IPS DF 4.7 (cell line): ENCODE data around the gene SYT15.

Experiments
- DNase-seq: peaks from one replicate; pipeline ENCODE4 v3.0.0-alpha.2; 2013; ENCODE audit warnings: low spot score; ENCODE audit errors: extremely low read depth

The SYT15 gene

DNA sequence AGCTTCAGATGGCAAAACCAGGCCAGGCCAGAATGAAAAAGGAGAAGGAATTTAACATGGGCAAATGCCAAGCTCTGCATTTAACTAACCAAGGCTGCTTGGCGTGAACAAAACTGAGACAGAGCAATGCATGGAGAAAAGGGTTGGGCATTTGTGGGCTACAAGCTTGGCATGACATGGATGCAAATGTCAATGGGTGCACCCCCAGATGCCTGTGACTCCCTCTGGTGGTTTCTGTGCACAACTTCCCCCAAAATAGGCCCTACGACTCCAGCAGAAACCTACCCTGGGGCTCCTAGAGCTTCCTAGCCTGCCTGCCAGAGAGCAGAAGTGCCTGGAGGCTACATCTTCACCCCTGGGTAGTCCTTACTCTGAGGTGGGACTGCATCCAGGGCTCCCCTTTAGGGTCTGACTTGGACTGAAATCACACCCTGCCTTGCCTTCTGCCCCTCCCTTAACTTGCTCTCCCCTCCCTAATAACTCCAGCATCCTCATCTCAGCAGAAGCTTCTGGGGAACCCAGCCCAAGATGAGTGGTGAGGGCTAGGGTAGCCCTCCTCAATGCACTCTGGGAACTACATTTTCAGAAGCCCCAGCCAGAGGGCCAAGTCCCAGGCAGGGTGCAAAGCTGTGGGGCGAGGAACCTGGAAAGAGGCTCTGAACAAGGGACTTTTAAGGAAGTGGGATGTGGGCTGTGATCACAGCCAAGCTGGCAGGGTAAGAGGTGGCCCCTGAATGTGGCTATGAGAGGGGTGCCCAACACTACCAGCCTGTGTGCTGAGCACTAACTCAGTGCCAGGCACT lies 33.7 kb upstream of the SYT15 start:
- no peak for DNase-seq

- DNase-seq, result no peak
Observed at GRCh38 chr10:46545861-46546590, 32.9 kb upstream of the SYT15 start.

DNA sequence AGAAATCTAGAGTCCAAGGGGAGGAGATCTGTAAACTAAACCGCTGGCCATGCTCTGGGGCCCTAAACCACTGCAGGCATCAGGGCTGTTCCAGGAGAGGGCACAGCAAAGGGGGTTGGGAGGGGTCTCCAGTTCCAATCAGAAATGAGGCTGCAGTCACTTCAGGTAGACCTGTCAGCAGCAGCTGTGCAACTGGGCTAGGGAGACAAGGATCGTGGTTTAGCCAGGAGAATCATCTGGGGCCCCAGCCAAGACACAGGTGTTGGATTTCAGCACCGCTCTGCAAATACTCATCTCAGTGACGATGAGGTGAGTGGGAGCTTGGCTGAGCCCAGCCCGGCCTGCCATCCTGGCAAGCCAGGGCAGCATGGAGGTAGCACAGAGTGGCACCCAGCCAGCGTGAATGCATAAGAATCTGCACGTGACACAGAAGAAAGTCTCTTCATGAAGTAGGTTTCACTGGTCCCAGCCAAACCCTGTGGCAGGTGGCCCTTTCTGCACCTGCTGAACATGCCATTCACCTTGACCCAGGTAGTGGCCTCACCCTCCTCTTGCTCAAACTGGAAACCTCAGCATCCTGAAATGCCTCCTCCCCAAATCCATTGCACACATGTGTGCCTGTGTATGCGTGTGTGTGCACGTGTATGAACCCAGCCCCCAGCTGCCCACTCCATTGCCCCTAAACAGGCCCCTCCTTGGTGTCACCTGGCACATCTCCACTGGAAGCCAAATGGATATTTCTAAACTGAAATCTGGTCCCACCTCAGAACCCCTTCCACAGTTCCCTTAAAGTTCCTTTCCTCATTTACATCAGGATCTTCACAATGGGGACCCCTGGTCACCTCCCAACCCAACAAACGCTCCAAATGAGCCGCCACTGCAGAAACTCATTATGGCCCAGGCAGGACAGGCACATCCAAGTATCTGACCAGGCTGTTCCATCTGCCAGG lies 32.1 kb upstream of the SYT15 start:
- no peak for DNase-seq

DNA sequence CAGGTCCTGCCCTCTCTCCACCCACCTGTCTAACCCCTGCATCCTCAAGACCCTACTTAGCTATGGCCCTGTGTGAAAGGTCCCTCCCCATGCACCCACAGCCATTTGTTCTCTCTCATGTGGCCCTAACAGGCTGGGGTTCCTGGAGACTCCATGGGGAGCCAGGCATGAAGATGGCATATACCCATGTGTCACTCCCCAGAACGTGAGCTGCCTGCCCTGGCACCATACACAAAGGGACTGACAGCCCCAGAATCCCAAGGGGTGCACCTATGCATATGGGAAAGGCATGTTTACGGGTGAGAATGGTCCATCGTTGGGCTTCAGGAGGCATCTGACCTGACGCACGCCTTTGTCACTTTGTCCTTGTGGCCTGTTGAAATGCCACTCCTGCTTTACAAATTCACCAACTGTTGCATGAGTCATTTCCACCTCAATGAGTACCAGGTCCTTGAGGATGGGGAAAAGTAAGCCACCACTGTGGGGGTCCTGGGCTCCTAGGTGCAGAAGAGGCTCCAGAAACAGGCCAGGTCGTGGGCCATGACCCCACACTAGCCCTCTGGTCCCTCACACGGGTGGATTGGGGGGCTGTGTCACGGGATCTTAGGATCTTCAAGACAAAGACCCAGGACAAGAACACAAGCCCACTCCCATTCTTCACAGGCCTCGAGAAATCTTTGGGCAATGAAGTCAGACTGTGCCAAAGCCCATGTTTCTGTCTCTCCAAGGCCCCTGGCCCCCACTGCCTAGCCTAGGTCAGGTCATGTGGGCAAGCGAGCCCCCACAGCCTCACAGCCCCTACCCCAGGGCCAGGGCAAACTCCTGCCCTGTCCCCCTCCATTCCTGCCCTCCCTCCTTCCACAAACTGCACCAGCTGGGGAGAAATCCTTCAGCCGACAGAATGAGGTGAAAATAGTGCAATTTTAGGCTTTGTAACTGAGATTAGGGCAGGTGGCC lies 31.1 kb upstream of the SYT15 start:
- no peak for DNase-seq

DNA sequence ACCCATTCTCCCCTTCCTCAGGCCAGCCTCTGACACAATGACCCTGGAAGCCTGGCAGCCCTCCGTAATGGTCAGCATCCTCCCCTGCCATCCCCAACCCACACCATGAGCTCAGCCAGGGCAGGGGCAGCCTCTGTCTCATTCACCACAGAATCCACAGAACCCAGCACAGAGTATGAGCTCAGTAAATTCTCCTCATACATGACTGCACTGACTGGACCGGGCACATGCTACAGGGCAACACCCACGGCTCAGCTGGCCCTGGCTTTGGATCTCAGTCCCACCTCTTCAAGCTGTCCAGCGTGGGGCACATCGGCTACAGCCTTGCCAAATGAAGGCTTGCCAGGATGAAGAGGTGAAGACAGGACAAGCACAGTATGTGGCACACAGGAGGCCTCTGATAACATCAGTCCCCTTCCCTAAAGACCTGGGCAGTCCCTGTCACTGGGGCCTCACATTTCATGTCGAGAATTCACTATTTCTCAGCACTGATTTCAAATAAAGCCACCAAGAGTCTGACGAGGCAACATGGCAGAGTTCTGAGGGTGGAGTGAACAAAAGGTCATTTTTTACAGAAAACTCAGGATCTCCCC lies 30.3 kb upstream of the SYT15 start:
- no peak for DNase-seq

GRCh38 chr10:46549171-46550075 lies 29.5 kb upstream of the SYT15 start:
- DNase-seq, result no peak

GRCh38 chr10:46550076-46550790 lies 28.7 kb upstream of the SYT15 start:
- no peak for DNase-seq

DNA sequence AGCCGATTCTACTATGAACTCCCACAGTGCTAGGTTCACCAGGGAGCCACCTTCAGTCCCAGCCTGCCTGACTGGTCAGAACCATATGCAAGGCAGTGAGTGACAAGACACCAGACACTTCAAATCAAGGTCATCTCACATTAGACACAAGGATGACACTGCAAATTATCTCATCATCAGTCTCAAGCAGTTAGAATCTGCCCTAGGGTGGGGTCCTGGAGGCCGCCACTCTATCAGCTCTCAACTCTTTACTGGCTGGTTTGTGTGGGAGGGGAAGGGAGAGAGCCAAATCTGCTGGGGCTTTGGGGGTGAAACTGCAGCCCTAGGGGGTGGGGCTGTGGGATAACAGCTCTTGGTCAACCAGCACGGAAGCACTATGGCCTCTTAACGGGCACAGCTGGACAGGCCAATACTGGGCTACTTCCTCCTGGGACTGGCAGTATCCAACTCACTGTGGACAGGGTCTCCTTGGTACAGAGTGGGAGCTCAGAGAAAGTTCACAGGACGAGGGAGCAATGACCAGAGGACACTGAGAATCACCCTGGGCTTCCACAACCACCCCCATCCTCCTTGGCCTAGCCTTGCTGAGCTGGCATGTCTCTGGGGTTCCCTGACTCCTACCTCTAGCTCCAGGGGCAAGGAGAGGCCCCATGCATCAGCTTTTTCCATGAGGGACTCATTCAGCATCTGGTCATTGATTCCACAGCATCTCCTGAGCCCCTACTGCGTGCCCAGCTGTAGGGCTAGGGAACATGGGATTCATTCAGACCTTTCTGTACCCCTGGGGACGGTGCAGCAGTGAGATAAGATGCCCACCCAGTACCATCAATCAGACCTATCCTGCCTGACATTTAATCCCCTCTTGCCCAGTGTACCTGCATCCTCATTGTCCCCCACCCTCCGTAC lies 27.9 kb upstream of the SYT15 start:
- DNase-seq, result no peak

DNA sequence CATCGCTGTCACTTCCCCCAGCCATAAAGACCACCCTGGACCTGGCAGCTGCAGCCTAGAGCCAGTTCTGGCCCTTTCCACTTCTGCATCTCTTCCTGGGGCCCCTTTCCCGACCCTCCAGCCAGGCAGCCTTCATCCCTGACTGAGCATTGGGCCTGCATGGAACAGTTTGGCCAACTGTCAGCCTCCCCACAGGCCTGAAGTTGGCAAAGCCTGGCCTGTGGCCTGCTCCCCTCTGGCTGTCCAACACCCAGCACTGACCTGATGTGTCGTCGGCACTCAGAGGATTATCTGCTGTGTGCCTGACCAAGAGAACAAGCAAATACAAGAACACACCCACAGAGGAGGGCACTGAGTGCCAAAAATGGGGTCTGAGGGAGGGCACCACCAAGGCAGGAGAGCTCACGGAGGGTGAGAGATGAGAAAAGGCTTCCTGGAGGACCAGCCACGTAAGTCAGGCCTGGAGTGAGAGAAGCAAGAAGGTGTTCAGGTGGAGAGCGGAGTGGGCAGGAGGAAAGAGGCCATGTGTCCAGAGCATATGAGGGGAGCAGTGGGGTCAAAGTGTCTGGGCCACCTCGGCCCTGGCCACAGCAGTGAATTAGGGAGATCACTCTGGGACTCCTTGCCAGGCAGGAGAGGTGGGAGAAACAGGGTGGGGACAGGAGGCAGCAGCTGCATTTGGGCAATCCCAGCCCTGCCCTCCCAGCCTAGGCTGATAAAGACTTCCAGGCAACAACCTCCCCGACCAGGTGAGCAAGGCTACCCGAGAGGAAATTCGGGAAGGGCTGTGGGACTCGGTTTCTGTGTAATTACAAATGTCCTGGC lies 27.0 kb upstream of the SYT15 start:
- DNase-seq, result no peak

DNA sequence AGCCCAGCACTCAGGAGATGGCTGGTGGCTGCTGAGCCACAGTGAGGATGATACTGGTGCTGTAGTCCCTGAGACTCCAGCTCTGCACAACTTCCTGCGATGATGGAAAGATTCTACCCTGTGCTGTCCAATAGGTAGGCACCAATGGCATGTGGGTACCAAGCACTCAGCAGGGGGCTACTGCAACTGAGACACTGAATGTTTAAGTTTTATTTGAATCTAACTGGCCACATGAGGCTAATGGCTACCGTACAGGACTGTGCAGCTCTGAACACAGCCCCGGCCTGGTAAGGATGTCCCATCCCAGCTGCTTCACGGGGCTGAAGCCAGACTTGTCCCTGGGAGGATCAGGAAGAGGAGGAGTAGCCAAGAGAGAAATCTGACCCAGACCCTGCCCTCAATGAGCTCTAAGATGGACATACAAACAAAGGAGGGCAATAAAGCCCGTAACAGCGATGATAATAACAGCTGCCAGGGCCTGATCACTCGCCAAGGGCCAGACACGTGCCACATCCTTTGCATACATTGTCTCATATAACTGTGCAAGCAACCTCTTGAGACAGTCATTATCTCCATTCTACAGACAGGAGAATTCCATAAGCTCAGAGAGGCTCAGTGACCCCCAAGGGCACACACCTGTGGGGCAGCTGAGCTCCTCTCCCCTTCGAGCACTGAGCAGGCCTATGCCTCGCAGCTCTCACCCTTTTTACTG lies 26.2 kb upstream of the SYT15 start:
- DNase-seq, result no peak

DNA sequence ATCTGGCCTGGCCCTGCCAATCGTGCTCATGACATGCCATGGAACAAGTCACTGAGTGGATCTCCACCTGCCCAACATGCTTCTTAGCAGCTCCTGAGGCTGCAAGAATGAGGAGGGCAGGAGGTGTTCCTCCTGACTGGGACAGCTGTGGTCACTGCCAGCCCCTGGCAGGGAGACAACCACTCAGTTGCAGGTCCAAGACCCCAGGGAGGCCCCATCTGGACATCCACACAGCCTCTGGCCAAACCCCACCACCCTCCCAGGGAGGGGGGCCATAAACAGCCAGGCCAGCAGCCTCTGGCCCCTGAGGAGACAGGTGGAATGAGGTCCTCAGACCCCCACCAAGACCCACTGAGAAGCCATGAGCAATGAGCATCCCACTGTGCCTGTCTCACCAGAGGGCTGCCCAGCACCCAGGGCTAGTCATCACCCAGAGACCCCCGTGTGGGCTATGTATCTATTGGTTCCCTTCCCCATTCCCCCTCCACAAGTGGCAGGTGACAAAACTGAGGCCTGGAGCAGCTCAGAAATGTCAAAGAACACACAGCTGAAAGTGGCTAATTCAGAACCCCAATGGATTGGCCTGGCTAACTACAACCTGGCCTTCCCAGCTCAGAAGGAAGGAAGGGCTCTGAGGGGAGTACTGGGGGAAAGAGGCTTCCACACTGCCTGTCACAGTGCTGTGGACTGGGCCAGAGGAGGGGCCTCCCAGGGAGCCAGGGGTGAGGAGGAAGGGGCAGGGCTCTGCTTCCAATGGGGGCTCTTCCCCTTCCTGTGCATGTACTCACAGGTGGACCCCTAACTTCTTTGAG lies 25.5 kb upstream of the SYT15 start:
- DNase-seq, result no peak

GRCh38 chr10:46554166-46554781 lies 24.7 kb upstream of the SYT15 start:
- no peak for DNase-seq

DNA sequence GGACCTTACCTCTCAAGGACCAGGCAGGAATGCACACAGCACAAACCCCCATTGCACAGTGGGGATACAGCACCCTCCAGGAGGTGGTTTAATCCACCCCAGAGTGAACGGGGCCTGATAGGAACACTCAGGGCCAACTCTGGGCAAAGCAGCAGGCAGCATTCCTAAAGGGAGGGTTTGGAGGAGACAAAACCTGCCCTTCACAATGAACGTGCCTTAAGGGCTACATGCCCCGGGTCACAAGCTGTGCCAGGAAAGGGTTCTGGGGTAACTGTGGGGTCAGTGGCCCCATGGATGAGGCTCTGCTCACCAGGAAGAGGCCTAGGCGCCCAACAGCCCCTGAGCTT lies 23.6 kb upstream of the SYT15 start:
- no peak for DNase-seq

DNA sequence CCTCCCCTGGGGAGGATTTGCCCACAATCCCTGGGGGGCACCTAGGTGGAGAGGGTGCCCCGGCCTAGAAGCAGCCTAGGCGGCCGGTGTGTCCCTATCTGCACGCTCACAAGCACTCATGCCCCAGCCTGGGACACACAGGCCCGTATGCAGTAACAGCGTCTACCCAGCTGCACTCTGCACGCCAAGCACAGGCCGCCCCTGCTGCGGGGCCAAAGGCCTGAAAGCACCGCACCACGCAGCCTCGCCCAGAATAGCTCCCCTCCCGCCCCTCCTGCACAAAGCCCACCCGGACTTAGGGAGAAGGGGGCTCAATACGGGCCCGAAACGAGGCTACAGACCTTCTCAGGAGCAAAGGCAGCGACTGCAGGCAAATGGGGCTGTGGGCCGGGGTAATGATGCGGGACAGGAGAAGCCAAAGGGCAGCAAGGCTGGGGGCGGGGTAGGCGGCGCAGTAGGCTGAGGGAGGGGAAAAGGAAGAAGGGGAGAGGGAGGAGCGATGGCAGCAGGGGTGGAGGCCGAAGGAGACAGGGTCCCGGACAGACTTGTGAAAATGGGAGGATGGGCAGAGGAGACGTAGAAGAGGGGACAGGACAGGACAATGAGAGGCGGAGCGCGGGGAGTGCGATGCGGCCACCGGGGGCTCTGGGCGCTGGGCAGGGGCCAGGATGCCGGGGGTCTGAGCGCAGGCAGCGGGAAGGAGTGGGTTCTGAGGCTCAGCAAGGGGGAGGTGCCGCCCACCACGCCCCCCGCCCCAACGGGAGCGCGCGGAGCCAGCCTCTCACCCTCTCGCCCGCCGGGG lies 23.0 kb upstream of the SYT15 start:
- DNase-seq, result no peak
